Fibroblast of the aortic adventitia (primary cell): Measurements from ENCODE around the gene PAPSS1. TPM values are rescaled to one million over a fixed set of nuclear protein-coding genes. Genes with fewer than 3 reads are reported as not detected.

Source experiments
- DNase-seq: peaks from one replicate; pipeline ENCODE4 v3.0.0-alpha.2; 2010; ENCODE audit warnings: low read depth
- H3K4me3 ChIP-seq: 2 replicates; pipeline ENCODE4 v1.5.1; 2011; ENCODE audit warnings: low read depth, mild to moderate bottlenecking, control low read depth, low read length, moderate library complexity
- total RNA-seq: library from RNA; depleted of rRNA; stranded (reverse); fragments of >200 nt; gene quantifications from 2 replicates; pipeline ENCODE4 v1.2.3, GENCODE V29; 2012; ENCODE audit warnings: low replicate concordance
- TF ChIP-seq, protein P1 (sequence below): IDR thresholded peaks from 2 replicates; pipeline ENCODE4 v1.5.1; 2011; ENCODE audit warnings: mild to moderate bottlenecking, low read length, control low read depth, inconsistent platforms; ENCODE audit not compliant: insufficient read depth

Gene PAPSS1
- total RNA-seq, 1 donor: 62.0 TPM

DNA sequence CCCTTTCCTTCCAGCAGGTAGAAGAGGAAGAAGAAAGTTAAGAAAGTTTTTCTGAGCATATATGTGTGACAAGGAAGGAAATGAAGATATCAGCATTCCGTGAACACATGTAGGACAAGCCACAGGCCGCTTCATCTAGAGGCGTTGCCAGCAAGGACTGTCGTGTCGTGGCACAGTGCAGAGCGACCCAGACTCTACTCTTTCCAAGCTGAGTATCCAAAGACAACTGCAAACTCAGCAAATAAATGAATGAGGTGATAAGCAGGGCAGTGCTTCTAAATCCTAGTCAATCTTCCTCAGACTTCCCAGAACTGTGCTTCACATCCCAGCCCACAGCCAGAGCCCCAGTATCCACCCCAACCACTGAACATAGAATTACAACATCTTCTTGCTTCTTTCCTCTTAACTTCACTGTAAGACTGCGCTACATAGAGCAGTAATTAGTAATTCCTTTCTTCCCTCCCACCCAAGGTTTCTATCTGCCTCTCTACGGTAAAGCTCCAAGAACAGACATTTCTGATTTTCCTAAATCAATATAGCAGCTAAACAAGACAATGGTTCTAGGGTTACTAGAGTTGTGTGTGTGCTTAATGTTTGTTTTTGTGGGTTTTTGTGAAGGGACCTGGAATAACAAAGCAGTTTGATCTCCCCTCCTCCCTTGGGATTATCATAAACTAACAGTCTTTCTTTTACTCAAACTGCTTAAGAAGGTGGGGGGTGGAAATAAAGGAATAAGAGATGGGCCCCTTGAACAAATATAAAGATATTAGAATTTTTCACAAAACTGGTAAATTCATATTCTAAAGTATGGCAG, 71.6 kb downstream of the PAPSS1 start:
- TF ChIP-seq, protein P1, sequence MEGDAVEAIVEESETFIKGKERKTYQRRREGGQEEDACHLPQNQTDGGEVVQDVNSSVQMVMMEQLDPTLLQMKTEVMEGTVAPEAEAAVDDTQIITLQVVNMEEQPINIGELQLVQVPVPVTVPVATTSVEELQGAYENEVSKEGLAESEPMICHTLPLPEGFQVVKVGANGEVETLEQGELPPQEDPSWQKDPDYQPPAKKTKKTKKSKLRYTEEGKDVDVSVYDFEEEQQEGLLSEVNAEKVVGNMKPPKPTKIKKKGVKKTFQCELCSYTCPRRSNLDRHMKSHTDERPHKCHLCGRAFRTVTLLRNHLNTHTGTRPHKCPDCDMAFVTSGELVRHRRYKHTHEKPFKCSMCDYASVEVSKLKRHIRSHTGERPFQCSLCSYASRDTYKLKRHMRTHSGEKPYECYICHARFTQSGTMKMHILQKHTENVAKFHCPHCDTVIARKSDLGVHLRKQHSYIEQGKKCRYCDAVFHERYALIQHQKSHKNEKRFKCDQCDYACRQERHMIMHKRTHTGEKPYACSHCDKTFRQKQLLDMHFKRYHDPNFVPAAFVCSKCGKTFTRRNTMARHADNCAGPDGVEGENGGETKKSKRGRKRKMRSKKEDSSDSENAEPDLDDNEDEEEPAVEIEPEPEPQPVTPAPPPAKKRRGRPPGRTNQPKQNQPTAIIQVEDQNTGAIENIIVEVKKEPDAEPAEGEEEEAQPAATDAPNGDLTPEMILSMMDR: no peak
- no peak overlapping the region for H3K4me3 ChIP-seq
- no peak for DNase-seq

DNA sequence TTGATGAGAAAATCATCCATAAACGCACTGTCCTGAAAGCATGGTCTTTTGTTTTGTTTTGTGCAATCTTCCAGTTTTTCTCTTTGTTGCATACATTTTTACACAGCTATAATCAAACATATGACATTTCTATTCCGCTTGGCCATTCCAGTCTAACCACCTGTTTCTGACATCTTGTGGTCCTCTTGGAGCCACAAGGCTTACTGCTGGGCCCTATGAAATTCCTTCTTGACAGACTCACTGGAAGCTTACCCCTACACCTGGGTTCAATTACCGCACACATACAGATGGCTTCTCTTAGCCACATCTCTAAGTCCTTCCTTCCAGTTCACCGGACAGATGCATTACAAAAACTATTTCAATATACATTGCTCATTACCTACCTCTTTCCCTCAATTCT, 72.4 kb downstream of the PAPSS1 start:
- H3K4me3 ChIP-seq: no peak overlapping the region
- DNase-seq: no peak
- TF ChIP-seq, protein P1: no peak

DNA sequence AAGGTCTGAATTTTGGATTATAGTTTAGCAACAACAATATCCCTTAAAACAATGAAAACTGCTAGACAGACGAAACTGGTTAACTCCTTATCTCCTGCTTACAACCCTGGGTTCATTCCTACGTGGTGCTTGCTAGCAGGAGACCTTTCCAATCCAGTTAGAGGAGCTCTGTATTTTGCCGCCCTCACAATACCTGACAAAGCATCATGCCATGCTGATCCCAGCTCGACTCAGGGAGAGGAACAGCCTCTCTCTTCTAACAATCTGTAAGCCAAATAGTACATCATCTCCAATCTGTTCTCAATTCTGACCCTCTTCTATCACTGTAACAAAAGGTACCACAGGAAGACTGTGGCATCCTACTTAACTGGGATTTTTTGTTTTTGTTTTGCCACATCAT, 74.4 kb downstream of the PAPSS1 start:
- no peak for DNase-seq
- no peak overlapping the region for H3K4me3 ChIP-seq
- TF ChIP-seq, protein P1: no peak

DNA sequence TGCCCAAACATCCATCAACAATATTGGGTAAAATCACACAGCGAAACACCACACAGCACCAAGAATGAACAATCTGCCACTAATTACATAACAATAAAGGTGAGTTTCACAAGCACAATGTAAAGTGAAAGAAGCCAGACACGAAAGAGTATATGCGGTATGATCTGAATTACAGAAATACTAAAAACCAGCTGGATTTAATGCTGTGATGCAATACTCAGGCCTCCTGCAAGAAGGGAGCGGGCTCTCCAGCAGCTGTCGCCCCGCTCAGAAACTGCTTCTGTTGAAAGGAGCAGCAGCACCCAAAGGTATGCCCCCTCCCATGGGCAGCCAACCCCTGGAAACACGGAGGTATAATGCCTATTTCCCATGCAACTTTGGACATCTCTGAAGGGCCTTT, 77.0 kb downstream of the PAPSS1 start:
- no peak overlapping the region for H3K4me3 ChIP-seq
- no peak for DNase-seq
- TF ChIP-seq, protein P1: no peak

DNA sequence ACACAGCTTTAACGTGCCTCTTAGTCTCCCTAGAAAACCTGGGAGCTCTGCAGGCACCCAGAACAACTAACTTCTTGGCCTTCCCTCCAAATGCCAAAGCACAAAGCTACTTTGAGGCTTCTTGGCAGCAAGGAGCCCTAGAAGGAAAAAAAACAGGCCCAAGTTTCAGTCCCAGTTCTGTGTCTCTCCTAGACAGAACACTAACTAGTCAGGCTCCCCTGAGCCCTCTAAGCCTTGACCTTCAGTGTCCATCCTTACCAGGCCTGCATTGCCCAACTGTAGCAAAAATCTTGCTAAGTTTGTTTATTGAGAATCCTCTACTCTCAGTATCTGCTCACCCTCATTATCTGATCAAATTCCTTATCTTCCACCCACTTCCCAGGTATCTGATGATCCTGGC, 79.2 kb downstream of the PAPSS1 start:
- H3K4me3 ChIP-seq: no peak overlapping the region
- TF ChIP-seq, protein P1: no peak
- DNase-seq: no peak

DNA sequence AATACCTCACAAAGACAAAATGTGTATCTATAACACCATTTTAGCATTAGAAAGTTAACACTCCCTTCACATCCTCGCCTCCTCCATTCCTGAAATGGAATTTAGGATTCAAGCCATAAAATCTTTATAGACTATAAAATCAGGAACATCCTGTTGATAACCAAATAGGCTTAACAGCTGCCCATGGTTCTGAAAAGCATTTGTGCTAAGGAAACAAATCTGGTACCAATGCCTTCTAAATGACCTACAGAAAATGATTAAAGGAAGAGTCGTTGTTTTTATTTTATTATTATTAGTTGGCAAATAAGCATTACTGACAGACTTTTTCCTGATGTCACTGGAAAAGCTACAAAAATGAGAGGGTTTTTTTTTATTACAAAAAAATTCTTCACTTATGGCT, 79.8 kb downstream of the PAPSS1 start:
- TF ChIP-seq, protein P1: no peak
- no peak for DNase-seq
- H3K4me3 ChIP-seq: no peak overlapping the region

DNA sequence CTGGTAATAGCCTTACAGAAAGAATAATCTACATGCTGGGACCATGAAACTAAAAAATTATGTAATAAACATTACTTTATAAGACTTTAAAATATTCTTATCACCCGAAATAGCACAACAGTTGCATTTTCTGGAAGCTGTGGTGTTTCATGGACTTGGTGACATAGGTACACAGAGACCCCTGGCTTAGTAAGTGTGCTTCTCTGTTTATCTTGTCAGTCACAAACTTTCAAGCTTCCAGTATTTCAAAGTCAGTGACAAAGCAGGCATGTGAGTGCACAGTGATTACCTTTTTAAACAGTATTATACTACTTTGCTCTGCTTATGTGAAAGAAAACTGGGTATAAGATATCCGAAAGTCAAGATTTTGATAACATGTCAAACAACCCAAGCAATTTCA, 84.3 kb downstream of the PAPSS1 start:
- DNase-seq: no peak
- TF ChIP-seq, protein P1: no peak
- no peak overlapping the region for H3K4me3 ChIP-seq
